Loucy (cell line): Measurements from ENCODE around the gene CTSL.

Source experiments
- CTCF ChIP-seq: fragments of 200-600 bp; sonication (generic); conservative IDR thresholded peaks from 2 replicates; pipeline ENCODE4 v1.5.1; 2014; ENCODE audit warnings: mild to moderate bottlenecking, antibody characterized with exemption, low read length
- EZH2phosphoT487 ChIP-seq: fragments of 200-600 bp; IDR thresholded peaks from 2 replicates; pipeline ENCODE4 v1.6.1; 2018; ENCODE audit warnings: antibody characterized with exemption, mild to moderate bottlenecking, moderate library complexity, borderline replicate concordance

GRCh38 chr9:87701931-87702421, 23.9 kb upstream of the CTSL start:
- TF ChIP-seq CTCF: no peak
- TF ChIP-seq EZH2phosphoT487: no peak
